MG63 (cell line): Measurements from ENCODE around the gene RANBP1. TPM values are rescaled to one million over a fixed set of nuclear protein-coding genes. Genes with fewer than 3 reads are reported as not detected.
A peak's percentile ranks its signal among the peaks of the same experiment; 100 is the strongest.
"Not testable (repeated sequence)": the region's sequence is repeated elsewhere in the genome, so short reads cannot be mapped to it uniquely, and the experiment has no call there.

Experiments
- DNase-seq: peaks from one replicate; pipeline ENCODE4 v3.0.0-alpha.2; 2020
- H3K27me3 ChIP-seq: fragments of 250-450 bp; sonication (Bioruptor Pico); 2 replicates; pipeline ENCODE4 v1.5.1; 2020; ENCODE audit warnings: mild to moderate bottlenecking, moderate library complexity
- H3K36me3 ChIP-seq: fragments of 250-450 bp; sonication (Bioruptor Pico); 2 replicates; pipeline ENCODE4 v1.5.1; 2020; ENCODE audit warnings: mild to moderate bottlenecking, moderate library complexity
- H3K4me3 ChIP-seq: fragments of 250-450 bp; sonication (Bioruptor Pico); 2 replicates; pipeline ENCODE4 v1.5.1; 2020; ENCODE audit warnings: mild to moderate bottlenecking, moderate library complexity
- H3K9me3 ChIP-seq: fragments of 250-450 bp; sonication (Bioruptor Pico); 2 replicates; pipeline ENCODE4 v1.5.1; 2020; ENCODE audit warnings: mild to moderate bottlenecking, moderate library complexity
- total RNA-seq: library from RNA; depleted of rRNA; stranded (reverse); fragments of >200 nt; shearing (Covaris generic); gene quantifications from 2 replicates; pipeline ENCODE4 v1.2.3, GENCODE V29; 2014; ENCODE audit warnings: low replicate concordance

Gene RANBP1
- total RNA-seq, 1 experiment from 2014 or later = 841 TPM

GRCh38 chr22:20149257-20150250 lies 33.6 kb downstream of the RANBP1 start:
- no peaks in the 10 kb centered on the region for H3K36me3 ChIP-seq
- H3K4me3 ChIP-seq = no peak overlapping the region
- H3K27me3 ChIP-seq = no peaks in the 10 kb centered on the region
- no peaks in the 10 kb centered on the region for H3K9me3 ChIP-seq
- no peak for DNase-seq

GRCh38 chr22:20150381-20151275 lies 34.7 kb downstream of the RANBP1 start, which contains the start of gene CCDC188:
CCDC188 (minus strand) TSS chr22:20151055; CDS start chr22:20150986, 69 bp downstream.
- H3K4me3 ChIP-seq = no peak within 1 kb of the TSS
- no peaks in the 10 kb centered on the region for H3K36me3 ChIP-seq
- H3K27me3 ChIP-seq = no peaks in the 10 kb centered on the region
- H3K9me3 ChIP-seq = no peaks in the 10 kb centered on the region
- no peak for DNase-seq

- Histone ChIP-seq H3K36me3 (no peaks in the 10 kb centered on the region), H3K27me3 (no peaks in the 10 kb centered on the region), H3K4me3 (no peak overlapping the region), H3K9me3 (no peaks in the 10 kb centered on the region)
- DNase-seq = no peak
These were observed 35.3 kb downstream of the RANBP1 start for GRCh38 chr22:20151276-20151588.

- Histone ChIP-seq H3K36me3 (no peaks in the 10 kb centered on the region), H3K27me3 (no peaks in the 10 kb centered on the region), H3K9me3 (no peaks in the 10 kb centered on the region), H3K4me3 (no peak overlapping the region)
- DNase-seq = no peak
These were observed 36.6 kb downstream of the RANBP1 start for GRCh38 chr22:20152464-20152890.

- Histone ChIP-seq H3K27me3 (no peaks in the 10 kb centered on the region), H3K4me3 (no peak overlapping the region), H3K36me3 (no peaks in the 10 kb centered on the region), H3K9me3 (no peaks in the 10 kb centered on the region)
- no peak for DNase-seq
These were observed 38.0 kb downstream of the RANBP1 start for GRCh38 chr22:20153945-20154344.

- Histone ChIP-seq H3K4me3 (no peak overlapping the region), H3K9me3 (no peaks in the 10 kb centered on the region), H3K36me3 (no peaks in the 10 kb centered on the region), H3K27me3 (no peaks in the 10 kb centered on the region)
- no peak for DNase-seq
These were observed 38.8 kb downstream of the RANBP1 start for GRCh38 chr22:20154602-20155187.

- Histone ChIP-seq H3K27me3 (no peaks in the 10 kb centered on the region), H3K4me3 (no peak overlapping the region), H3K9me3 (no peaks in the 10 kb centered on the region), H3K36me3 (no peaks in the 10 kb centered on the region)
- DNase-seq = peak; percentile 23
These were observed 39.6 kb downstream of the RANBP1 start for GRCh38 chr22:20155330-20156041.

- no peaks in the 10 kb centered on the region for H3K9me3 ChIP-seq
- H3K27me3 ChIP-seq = no peaks in the 10 kb centered on the region
- no peak for DNase-seq
- H3K4me3 ChIP-seq = no peak overlapping the region
- H3K36me3 ChIP-seq = no peaks in the 10 kb centered on the region
These were observed 40.1 kb downstream of the RANBP1 start for GRCh38 chr22:20156042-20156389.

GRCh38 chr22:20156611-20157429 lies 40.9 kb downstream of the RANBP1 start:
- Histone ChIP-seq H3K4me3 (no peak overlapping the region), H3K9me3 (no peaks in the 10 kb centered on the region), H3K36me3 (no peaks in the 10 kb centered on the region), H3K27me3 (no peaks in the 10 kb centered on the region)
- peak; percentile 44 for DNase-seq

GRCh38 chr22:20157430-20158183 lies 41.7 kb downstream of the RANBP1 start:
- DNase-seq = no peak

GRCh38 chr22:20158391-20159036 lies 42.6 kb downstream of the RANBP1 start:
- Histone ChIP-seq H3K9me3 (no peaks in the 10 kb centered on the region), H3K36me3 (no peaks in the 10 kb centered on the region), H3K4me3 (no peak overlapping the region), H3K27me3 (no peaks in the 10 kb centered on the region)
- DNase-seq = no peak

More at GRCh38 chr22:20157430-20158183, 41.7 kb downstream of the RANBP1 start:
- Histone ChIP-seq H3K36me3 (no peaks in the 10 kb centered on the region), H3K27me3 (no peaks in the 10 kb centered on the region), H3K4me3 (no peak overlapping the region), H3K9me3 (no peaks in the 10 kb centered on the region)

GRCh38 chr22:20159076-20159475 lies 43.2 kb downstream of the RANBP1 start:
- Histone ChIP-seq H3K4me3 (no peak overlapping the region), H3K9me3 (no peaks in the 10 kb centered on the region), H3K36me3 (no peaks in the 10 kb centered on the region), H3K27me3 (no peaks in the 10 kb centered on the region)
- no peak for DNase-seq

GRCh38 chr22:20159531-20159930 lies 43.6 kb downstream of the RANBP1 start:
- H3K36me3 ChIP-seq, DNase-seq, H3K27me3 ChIP-seq, H3K4me3 ChIP-seq, H3K9me3 ChIP-seq: not testable (repeated sequence)

- H3K9me3 ChIP-seq = no peaks in the 10 kb centered on the region
- no peaks in the 10 kb centered on the region for H3K36me3 ChIP-seq
- no peak overlapping the region for H3K4me3 ChIP-seq
- no peak for DNase-seq
- H3K27me3 ChIP-seq = no peaks in the 10 kb centered on the region
These were observed 44.1 kb downstream of the RANBP1 start for GRCh38 chr22:20160041-20160440.

GRCh38 chr22:20164863-20165262 lies 49.0 kb downstream of the RANBP1 start:
- Histone ChIP-seq H3K9me3 (no peaks in the 10 kb centered on the region), H3K36me3 (no peaks in the 10 kb centered on the region), H3K4me3 (no peak overlapping the region), H3K27me3 (no peaks in the 10 kb centered on the region)
- DNase-seq = no peak
